Fibroblast of skin of back (primary cell): Measurements from ENCODE around the gene BOLL.
"Not testable (repeated sequence)": the region's sequence is repeated elsewhere in the genome, so short reads cannot be mapped to it uniquely, and the experiment has no call there.

Experiments used
- DNase-seq: peaks from one replicate; pipeline ENCODE4 v3.0.0-alpha.2; 2013

Gene BOLL

GRCh38 chr2:197798187-197798586, 13.1 kb upstream of the BOLL start:
- DNase-seq: no peak

- DNase-seq: no peak
These were observed 10.2 kb upstream of the BOLL start for GRCh38 chr2:197795277-197795676.

- DNase-seq: no peak
These were observed 8.3 kb upstream of the BOLL start for GRCh38 chr2:197793456-197793855.

GRCh38 chr2:197786010-197786877, 1.1 kb upstream of the BOLL start:
- no peak for DNase-seq

- DNase-seq: no peak
These were observed 3.0 kb downstream of the BOLL start for GRCh38 chr2:197782126-197782525.

GRCh38 chr2:197779261-197779660, 5.9 kb downstream of the BOLL start:
- DNase-seq: no peak

- DNase-seq: peak; percentile 48
These were observed 7.2 kb downstream of the BOLL start for GRCh38 chr2:197777823-197778407.

- DNase-seq: no peak
These were observed 24.8 kb downstream of the BOLL start for GRCh38 chr2:197760293-197760657.

- no peak for DNase-seq
These were observed 25.4 kb downstream of the BOLL start for GRCh38 chr2:197759625-197760292.

GRCh38 chr2:197759013-197759412, 26.1 kb downstream of the BOLL start:
- no peak for DNase-seq

- DNase-seq: no peak
These were observed 44.9 kb downstream of the BOLL start for GRCh38 chr2:197740200-197740599.

- DNase-seq: not testable (repeated sequence)
These were observed 56.3 kb downstream of the BOLL start for GRCh38 chr2:197728555-197729544.

GRCh38 chr2:197727011-197727410, 58.1 kb downstream of the BOLL start:
- DNase-seq: no peak

- no peak for DNase-seq
These were observed 67.3 kb downstream of the BOLL start for GRCh38 chr2:197717863-197718262.

GRCh38 chr2:197713271-197713670, 71.8 kb downstream of the BOLL start:
- DNase-seq: no peak

- DNase-seq: peak; percentile 9
These were observed 73.5 kb downstream of the BOLL start for GRCh38 chr2:197711578-197711977.

GRCh38 chr2:197710424-197711042, 74.6 kb downstream of the BOLL start:
- DNase-seq: no peak

- DNase-seq: not testable (repeated sequence)
These were observed 76.0 kb downstream of the BOLL start for GRCh38 chr2:197709140-197709539.

- DNase-seq: peak; percentile 31
These were observed 76.8 kb downstream of the BOLL start for GRCh38 chr2:197708331-197708730.

- DNase-seq: peak; percentile 53
These were observed 77.6 kb downstream of the BOLL start for GRCh38 chr2:197707316-197708213.

GRCh38 chr2:197706839-197707207, 78.3 kb downstream of the BOLL start:
- DNase-seq: no peak
